Neural crest cell (in vitro differentiated cells): Measurements from ENCODE around the gene CTIF. TPM values are rescaled to one million over a fixed set of nuclear protein-coding genes. Genes with fewer than 3 reads are reported as not detected.
"Not testable (repeated sequence)": the region's sequence is repeated elsewhere in the genome, so short reads cannot be mapped to it uniquely, and the experiment has no call there.

Experiments used
- DNase-seq: peaks from one replicate; pipeline ENCODE4 v3.0.0; 2021; ENCODE audit warnings: low read depth, mixed read lengths, low spot score
- H3K27ac Mint-ChIP-seq: one replicate; pipeline ENCODE4 v1.8.0; 2021; ENCODE audit warnings: mild to moderate bottlenecking, mixed read lengths; ENCODE audit not compliant: unreplicated experiment
- H3K27me3 Mint-ChIP-seq: 2 replicates; pipeline ENCODE4 v1.8.0; 2021; ENCODE audit warnings: low read depth, mild to moderate bottlenecking, mixed read lengths
- H3K36me3 Mint-ChIP-seq: 2 replicates; pipeline ENCODE4 v1.8.0; 2021; ENCODE audit warnings: low read depth, mild to moderate bottlenecking, mixed read lengths
- H3K4me1 Mint-ChIP-seq: 2 replicates; pipeline ENCODE4 v1.8.0; 2021; ENCODE audit warnings: mixed read lengths
- H3K4me3 Mint-ChIP-seq: one replicate; pipeline ENCODE4 v1.8.0; 2021; ENCODE audit warnings: mild to moderate bottlenecking, mixed read lengths
- H3K9me3 Mint-ChIP-seq: 2 replicates; pipeline ENCODE4 v1.8.0; 2021; ENCODE audit warnings: mixed read lengths
- total RNA-seq: library from RNA; stranded (reverse); gene quantifications from 2 replicates; pipeline ENCODE4 v1.2.1, GENCODE V29; 2021
- TF ChIP-seq, protein P1 (sequence below): fragments of 200-600 bp; sonication (generic); conservative IDR thresholded peaks from 2 replicates; pipeline ENCODE4 v1.5.0; 2021; ENCODE audit warnings: antibody characterized with exemption, mild to moderate bottlenecking

CTIF gene
- total RNA-seq, 1 donor from 2014 or later, result 52.6 TPM

DNA sequence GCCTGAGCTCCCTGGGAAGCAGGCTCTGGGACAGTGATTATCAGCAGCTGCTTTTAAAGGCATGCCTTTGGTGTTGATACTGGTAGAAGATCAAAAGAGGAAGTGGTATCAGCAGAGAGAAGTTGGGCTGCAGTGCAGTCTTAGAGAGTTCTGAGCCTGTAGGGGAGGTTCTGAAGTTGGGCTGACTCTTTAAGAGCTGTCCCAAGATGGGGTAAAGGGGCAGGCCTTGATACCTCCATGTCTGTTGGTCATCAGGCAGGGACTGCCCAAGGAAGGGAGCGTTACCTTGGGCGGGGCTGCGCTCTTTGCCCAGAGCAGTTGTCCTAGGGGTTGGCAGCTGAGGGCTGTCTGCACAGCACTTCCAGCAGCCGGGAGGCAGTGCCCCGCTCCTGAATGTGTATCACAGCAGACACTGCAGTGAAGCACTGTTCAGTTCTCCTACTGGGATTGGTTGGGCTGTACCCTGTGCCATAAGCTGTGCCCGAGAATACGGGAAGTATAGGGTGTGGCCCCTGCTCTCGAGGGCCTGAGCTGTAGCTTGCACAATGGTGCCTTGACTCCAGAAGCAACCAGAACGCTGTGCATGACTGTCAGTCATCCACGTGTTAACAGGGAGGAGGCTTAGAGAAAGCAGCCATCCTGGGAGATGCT, 177.0 kb downstream of the CTIF start:
- Mint-ChIP-seq H3K27me3 (no peaks in the 10 kb centered on the region), H3K4me3 (no peak overlapping the region), H3K27ac (no peak overlapping the region), H3K4me1 (peaks cover 7% of the 10 kb centered on the region), H3K36me3 (peaks cover 11% of the 10 kb centered on the region), H3K9me3 (no peaks in the 10 kb centered on the region)
- TF ChIP-seq, protein P1, sequence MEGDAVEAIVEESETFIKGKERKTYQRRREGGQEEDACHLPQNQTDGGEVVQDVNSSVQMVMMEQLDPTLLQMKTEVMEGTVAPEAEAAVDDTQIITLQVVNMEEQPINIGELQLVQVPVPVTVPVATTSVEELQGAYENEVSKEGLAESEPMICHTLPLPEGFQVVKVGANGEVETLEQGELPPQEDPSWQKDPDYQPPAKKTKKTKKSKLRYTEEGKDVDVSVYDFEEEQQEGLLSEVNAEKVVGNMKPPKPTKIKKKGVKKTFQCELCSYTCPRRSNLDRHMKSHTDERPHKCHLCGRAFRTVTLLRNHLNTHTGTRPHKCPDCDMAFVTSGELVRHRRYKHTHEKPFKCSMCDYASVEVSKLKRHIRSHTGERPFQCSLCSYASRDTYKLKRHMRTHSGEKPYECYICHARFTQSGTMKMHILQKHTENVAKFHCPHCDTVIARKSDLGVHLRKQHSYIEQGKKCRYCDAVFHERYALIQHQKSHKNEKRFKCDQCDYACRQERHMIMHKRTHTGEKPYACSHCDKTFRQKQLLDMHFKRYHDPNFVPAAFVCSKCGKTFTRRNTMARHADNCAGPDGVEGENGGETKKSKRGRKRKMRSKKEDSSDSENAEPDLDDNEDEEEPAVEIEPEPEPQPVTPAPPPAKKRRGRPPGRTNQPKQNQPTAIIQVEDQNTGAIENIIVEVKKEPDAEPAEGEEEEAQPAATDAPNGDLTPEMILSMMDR, result no peak
- DNase-seq, result no peak

DNA sequence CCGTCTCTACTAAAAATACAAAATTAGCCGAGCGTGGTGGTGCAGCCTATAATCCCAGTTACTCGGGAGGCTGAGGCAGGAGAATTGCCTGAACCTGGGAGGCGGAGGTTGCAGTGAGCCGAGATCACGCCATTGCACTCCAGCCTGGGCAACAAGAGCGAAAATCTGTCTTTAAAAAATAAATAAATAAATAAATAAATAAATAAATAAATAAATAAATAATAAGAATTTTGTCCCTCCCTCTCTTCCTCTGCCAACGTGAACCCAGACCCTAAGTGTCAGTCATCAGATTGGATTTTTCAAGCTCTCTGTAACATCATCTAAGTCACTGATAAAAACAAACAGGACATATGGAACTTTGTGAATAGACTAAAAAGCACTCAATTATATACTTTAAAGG, 178.4 kb downstream of the CTIF start:
- not testable (repeated sequence) for H3K4me1 Mint-ChIP-seq, DNase-seq, H3K4me3 Mint-ChIP-seq, H3K27me3 Mint-ChIP-seq, H3K9me3 Mint-ChIP-seq, H3K27ac Mint-ChIP-seq
- H3K36me3 Mint-ChIP-seq, result peaks cover 11% of the 10 kb centered on the region

DNA sequence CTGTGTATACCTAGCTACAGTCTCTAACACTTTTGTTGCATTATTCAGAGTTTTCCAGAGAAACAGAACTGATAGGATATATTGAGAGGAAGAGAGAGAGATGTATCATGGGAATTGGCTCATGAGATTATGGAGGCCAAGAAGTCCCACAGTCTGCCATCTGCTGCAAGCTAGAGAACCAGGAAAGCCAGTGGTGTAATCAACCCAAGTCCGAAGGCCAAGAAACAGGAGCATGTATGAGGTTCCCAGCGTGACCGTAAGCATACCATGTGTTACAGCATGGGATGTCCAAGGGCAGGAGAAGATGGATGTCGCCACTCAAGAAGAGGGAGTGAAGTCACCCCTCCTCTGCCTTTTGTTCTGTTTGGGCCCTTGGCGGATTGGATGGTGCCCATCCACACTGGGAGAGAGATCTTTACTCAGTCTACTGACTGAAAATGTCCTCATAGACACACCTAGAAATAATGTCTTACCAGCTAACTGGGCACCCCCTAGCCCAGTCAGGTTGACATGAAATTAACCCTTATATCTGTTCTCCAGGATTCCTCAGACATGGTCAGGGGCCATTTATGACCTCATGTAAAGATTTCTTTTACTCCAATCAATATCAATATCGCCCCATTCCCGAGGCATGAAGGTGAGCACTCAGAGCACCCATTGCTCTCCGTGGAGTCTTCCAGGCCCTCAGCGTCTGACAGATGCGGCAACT, 179.6 kb downstream of the CTIF start:
- H3K27me3 Mint-ChIP-seq, result no peaks in the 10 kb centered on the region
- H3K27ac Mint-ChIP-seq, result no peak overlapping the region
- H3K4me1 Mint-ChIP-seq, result no peaks in the 10 kb centered on the region
- TF ChIP-seq, protein P1, result no peak
- peaks cover 11% of the 10 kb centered on the region for H3K36me3 Mint-ChIP-seq
- DNase-seq, result no peak
- H3K9me3 Mint-ChIP-seq, result no peaks in the 10 kb centered on the region
- no peak overlapping the region for H3K4me3 Mint-ChIP-seq

DNA sequence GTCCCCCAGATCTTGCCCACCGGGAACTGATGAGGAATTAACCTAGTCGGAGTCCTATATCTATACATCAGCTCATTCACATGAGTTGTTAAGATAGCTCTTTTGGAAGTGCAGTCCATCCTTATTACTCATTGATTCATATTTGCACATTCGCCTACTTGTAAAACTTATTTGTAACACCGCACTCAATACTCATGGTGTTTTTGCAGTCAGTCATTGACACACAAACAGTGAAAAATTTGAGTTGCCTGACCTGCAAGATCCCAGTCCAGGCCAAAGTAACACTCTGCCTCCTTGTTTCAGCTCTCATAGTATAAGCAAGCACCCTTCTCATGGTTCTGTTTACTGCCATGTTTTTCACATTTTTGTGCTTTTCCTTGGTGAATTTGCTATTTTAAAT, 180.6 kb downstream of the CTIF start:
- Mint-ChIP-seq H3K27ac (no peak overlapping the region), H3K36me3 (peaks cover 11% of the 10 kb centered on the region), H3K4me1 (no peaks in the 10 kb centered on the region)

DNA sequence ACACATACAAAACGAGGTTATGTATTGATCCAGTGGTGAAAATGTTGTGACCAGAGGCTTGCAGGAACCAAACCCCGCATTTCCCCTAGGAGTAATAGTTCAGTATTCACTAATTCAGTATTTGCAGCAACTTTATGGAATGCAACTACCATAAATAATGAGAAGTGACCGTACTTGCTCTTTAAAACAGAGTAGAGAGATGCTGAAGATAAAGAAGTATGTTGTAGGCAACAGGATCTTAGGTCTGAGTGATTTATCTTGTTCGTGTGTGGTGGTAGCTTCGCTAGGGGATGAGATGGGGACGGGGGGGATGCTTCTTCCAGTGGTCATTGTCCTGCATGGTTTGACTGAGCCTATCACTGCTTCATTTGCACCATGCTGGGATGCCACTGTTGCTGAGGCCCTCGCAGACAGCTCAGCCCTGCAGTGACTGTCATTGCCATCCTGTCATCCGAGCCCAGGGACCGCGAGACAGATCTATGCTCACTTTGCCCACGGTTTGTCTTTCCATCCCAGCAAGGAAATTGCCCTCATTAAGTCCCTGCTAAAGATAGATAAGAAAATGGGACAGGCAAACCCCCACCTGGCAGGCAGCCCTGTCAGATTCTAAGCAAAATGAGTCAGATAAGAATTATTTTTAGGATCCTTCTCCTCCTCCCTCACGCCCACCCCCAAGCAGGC, 181.3 kb downstream of the CTIF start:
- peaks cover 11% of the 10 kb centered on the region for H3K36me3 Mint-ChIP-seq

More for the DNA sequence above, 180.6 kb downstream of the CTIF start:
- no peak for DNase-seq
- Mint-ChIP-seq H3K27me3 (no peaks in the 10 kb centered on the region), H3K4me3 (no peak overlapping the region), H3K9me3 (no peaks in the 10 kb centered on the region)
- TF ChIP-seq, protein P1, result no peak

More for the DNA sequence above, 181.3 kb downstream of the CTIF start:
- no peak for DNase-seq
- TF ChIP-seq, protein P1, result no peak
- no peaks in the 10 kb centered on the region for H3K9me3 Mint-ChIP-seq
- no peak overlapping the region for H3K4me3 Mint-ChIP-seq
- H3K27me3 Mint-ChIP-seq, result no peaks in the 10 kb centered on the region
- H3K4me1 Mint-ChIP-seq, result no peaks in the 10 kb centered on the region
- H3K27ac Mint-ChIP-seq, result no peak overlapping the region
